GM21360 (cell line): ENCODE data around the gene RASA3.
A peak's percentile ranks its signal among the peaks of the same experiment; 100 is the strongest.
"Not testable (repeated sequence)": the region's sequence is repeated elsewhere in the genome, so short reads cannot be mapped to it uniquely, and the experiment has no call there.

Experiments used
- ATAC-seq: cut with Tn5 transposase; IDR thresholded peaks from one replicate; pipeline ENCODE4 v1.9.1; 2021; ENCODE audit warnings: mild to moderate bottlenecking, moderate library complexity; ENCODE audit not compliant: unreplicated experiment

Gene RASA3

GRCh38 chr13:114024603-114025404, 107.6 kb downstream of the RASA3 start:
- peak; percentile 53 for ATAC-seq

- ATAC-seq = no peak
Measured at GRCh38 chr13:114023716-114024602, 108.5 kb downstream of the RASA3 start.

DNA sequence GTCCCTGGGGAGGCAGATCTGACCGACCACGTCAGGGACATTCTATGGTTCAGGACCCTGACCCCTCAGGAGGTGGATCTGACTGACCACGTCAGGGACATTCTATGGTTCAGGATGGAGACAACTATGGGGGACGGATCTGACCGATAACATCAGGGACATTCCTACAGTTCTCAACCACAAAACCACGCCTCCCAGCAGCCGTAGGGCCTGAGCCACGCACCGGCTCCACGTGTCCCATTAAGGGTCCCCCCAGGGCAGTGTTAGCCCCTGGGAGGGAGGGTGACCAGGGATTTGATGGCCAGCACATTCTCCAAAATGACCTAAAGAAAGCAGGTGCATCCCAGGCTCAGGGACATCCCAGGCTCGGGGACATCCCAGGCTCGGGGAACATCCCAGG, 109.5 kb downstream of the RASA3 start:
- no peak for ATAC-seq

DNA sequence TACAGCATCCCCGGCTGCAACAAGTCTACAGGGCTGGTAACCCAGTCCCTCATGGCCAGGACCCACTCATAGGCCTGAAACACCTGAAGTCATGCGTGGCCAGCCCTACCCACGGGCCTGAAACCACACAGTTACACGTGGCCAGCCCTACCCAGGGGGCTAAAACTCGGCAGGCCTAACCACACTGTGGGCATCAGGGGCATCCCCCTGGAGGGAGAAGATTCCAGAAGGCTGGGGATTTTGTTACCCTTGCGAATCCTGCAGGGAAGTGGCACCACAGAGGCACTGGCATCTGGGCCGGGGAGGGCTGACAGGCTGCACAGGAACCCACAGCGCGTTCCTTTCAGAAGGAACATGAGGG, 110.1 kb downstream of the RASA3 start:
- ATAC-seq = no peak

GRCh38 chr13:114021464-114022308, 110.7 kb downstream of the RASA3 start:
- ATAC-seq = no peak

GRCh38 chr13:114020750-114021463, 111.5 kb downstream of the RASA3 start:
- ATAC-seq = no peak

DNA sequence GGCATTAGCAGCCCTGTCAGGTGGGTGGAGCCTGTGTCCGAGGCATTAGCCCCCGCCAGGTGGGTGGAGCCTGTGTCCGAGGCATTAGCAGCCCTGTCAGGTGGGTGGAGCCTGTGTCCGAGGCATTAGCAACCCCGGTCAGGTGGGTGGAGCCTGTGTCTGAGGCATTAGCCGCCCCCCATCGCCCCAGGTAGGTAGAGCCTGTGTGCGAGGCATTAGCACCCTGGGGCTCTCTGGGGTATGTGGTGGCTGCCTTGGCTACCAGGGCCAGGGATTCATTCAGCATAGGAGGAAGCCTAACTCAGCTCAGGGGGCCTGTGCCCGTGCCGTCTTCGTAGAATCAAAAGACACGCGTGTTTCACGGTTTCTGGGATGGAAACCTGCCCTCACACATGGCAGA, 112.3 kb downstream of the RASA3 start:
- ATAC-seq = not testable (repeated sequence)

- ATAC-seq = no peak
Measured at GRCh38 chr13:114019367-114019766, 113.1 kb downstream of the RASA3 start.

GRCh38 chr13:114018461-114019055, 113.9 kb downstream of the RASA3 start:
- no peak for ATAC-seq

- ATAC-seq = no peak
Measured at GRCh38 chr13:114017966-114018365, 114.5 kb downstream of the RASA3 start.

- no peak for ATAC-seq
Measured at GRCh38 chr13:114017028-114017630, 115.3 kb downstream of the RASA3 start.

GRCh38 chr13:114016321-114017027, 115.9 kb downstream of the RASA3 start:
- ATAC-seq = no peak

- ATAC-seq = no peak
Measured at GRCh38 chr13:114015969-114016295, 116.5 kb downstream of the RASA3 start.

- no peak for ATAC-seq
Measured at GRCh38 chr13:114015111-114015968, 117.1 kb downstream of the RASA3 start.

DNA sequence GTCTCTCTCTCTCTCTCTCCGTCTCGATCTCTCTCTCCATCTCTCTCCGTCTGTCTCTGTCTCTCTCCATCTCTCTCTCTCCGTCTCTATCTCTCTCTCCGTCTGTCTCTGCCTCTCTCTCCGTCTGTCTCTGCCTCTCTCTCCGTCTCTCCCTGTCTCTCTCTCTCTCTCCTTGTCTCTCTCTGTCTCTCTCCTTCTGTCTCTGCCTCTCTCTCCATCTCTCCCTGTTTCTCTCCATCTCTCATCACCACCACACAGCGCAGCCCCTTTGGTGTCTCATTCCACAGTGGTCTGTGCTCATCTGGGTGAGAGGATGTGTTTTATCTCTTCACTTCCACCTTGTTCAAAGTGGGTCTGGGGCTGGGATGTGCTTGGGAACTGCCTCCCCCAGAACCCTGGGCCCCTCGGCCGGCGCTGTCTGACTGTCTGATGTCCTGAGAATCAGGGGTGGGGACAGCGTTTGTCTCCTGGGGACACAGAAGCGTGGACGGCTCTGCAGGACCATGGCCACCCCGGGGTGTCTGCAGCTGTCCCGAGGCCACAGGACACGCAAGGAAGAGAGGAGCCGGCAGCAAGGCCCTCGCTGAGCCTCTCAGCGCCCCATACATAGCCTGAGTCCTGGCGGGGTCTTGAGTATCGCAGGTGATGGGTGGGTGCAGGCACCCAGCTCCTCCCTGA, 118.3 kb downstream of the RASA3 start:
- no peak for ATAC-seq

DNA sequence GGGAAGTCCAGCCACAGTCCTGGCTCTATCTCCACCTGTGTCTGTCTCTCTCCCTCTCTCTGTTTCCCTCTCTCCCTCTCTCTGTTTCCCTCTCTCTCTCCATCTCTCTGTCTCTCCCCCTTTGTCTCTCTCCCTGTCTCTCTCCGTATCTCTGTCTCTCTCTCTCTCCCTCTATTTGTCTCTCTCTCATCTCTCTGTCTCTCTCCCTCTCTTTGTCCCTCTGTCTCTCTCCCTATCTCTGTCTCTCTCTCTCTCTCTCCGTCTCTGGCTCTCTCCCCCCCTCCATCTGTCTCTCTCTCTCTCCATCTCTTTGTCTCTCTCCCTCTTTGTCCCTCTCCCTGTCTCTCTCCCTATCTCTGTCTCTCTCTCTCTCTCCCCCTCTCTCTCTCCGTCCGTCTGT, 119.1 kb downstream of the RASA3 start:
- ATAC-seq = no peak

GRCh38 chr13:114012921-114013320, 119.5 kb downstream of the RASA3 start:
- ATAC-seq = no peak

DNA sequence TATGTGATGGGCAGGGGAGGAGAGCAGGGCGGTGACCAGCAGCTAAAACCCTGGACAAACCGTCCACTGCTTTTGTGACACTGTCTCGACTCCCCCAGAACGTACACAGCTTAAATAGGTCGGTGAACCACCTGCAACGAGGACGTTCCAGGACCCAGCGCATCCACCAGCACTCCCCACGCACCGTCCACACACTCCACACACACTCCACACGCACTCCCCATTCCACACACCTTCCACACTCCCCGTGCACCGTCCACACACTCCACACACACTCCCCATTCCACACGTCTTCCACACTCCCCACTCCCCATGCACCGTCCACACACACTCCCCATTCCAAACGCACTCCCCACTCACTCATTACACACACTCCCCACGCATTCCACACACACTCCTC, 120.3 kb downstream of the RASA3 start:
- no peak for ATAC-seq
